Spleen (tissue), 11 donors: Measurements from ENCODE around the gene LY86. TPM values are rescaled to one million over a fixed set of nuclear protein-coding genes. Genes with fewer than 3 reads are reported as not detected.

Experiments used
- DNase-seq: peaks from one replicate; pipeline ENCODE4 v3.0.0-alpha.2; 2020
- H3K27ac ChIP-seq, 8 donors: fragments of 200-600 bp; sonication (generic) in 7 of 8; 1 replicate in 4 of 8; 2 replicates in 4 of 8; pipeline versions ENCODE4 v1.5.0 to v1.8.0; 2016 to 2021; ENCODE audit warnings: inconsistent platforms in 4 of 8, mild to moderate bottlenecking in 4 of 8, moderate library complexity in 1 of 8
- H3K27me3 ChIP-seq, 7 donors: fragments of 200-600 bp; sonication (generic) in 6 of 7; replicated peaks in 1 of 7; 1 replicate in 4 of 7; 2 replicates in 3 of 7; pipeline versions ENCODE4 v1.5.0 to v1.8.0; 2016 to 2021; ENCODE audit warnings: inconsistent platforms in 3 of 7, mild to moderate bottlenecking in 1 of 7
- H3K36me3 ChIP-seq, 6 donors: fragments of 200-600 bp; sonication (generic) in 5 of 6; 1 replicate in 4 of 6; 2 replicates in 2 of 6; pipeline versions ENCODE4 v1.5.0 to v1.8.0; 2016 to 2021; ENCODE audit warnings: inconsistent platforms in 2 of 6
- H3K4me1 ChIP-seq, 6 donors: fragments of 200-600 bp; sonication (generic) in 5 of 6; 1 replicate in 3 of 6; 2 replicates in 3 of 6; pipeline versions ENCODE4 v1.5.0 to v1.8.0; 2016 to 2021; ENCODE audit warnings: inconsistent platforms in 3 of 6
- H3K4me3 ChIP-seq, 8 donors: fragments of 200-600 bp; sonication (generic) in 7 of 8; 1 replicate in 4 of 8; 2 replicates in 4 of 8; pipeline versions ENCODE4 v1.5.0 to v1.8.0; 2016 to 2021; ENCODE audit warnings: inconsistent platforms in 4 of 8, mild to moderate bottlenecking in 4 of 8, moderate library complexity in 2 of 8
- H3K9me3 ChIP-seq, 8 donors: fragments of 200-600 bp; sonication (generic) in 7 of 8; 1 replicate in 4 of 8; 2 replicates in 4 of 8; pipeline versions ENCODE4 v1.5.0 to v1.8.0; 2016 to 2021; ENCODE audit warnings: inconsistent platforms in 4 of 8
- POLR2A ChIP-seq, 3 donors: fragments of 450-650 bp; IDR thresholded peaks; one replicate each; pipeline ENCODE4 v1.5.1; 2017; ENCODE audit warnings: antibody characterized with exemption in 3 of 3, mild to moderate bottlenecking in 1 of 3
- POLR2AphosphoS5 ChIP-seq, 3 donors: sonication (generic); formaldehyde crosslinking; IDR thresholded peaks; one replicate each; pipeline ENCODE4 v1.5.1; 2017; ENCODE audit warnings: antibody characterized with exemption in 3 of 3
- WGBS, 5 donors: extraction: QIAGEN DNeasy Blood & Tissue Kit in 3 of 5; methylation state at CpG; one replicate each; pipeline versions ENCODE4 v1.1.5 to v1.1.7; 2013 to 2018; 5-methylcytosine and 5-hydroxymethylcytosine counted together
- intact Hi-C: fragments of 100-400 bp; cut with DNase I; formaldehyde crosslinking; loops from one replicate; pipeline ENCODE4 v1.15.0; 2023; ENCODE audit warnings: low total_unique reads
- polyA plus RNA-seq, 3 donors: library from polyadenylated mRNA; stranded (reverse); fragments of 200-250 nt; gene quantifications; one replicate each; pipeline ENCODE4 v1.2.1, GENCODE V29; 2013
- total RNA-seq, 7 donors: library from RNA; depleted of rRNA in 3 of 7; stranded (reverse); fragments of >200 nt in 3 of 7; fragmentation: NEBNext Ultra II Directional in 4 of 7; extraction: Animal tissue kit (Norgen Biotek cat#: 25700) in 4 of 7; gene quantifications; one replicate each; pipeline versions ENCODE4 v1.1.0 to v1.2.1, GENCODE V29; 2016 to 2021
- TF ChIP-seq, protein P1 (sequence below), 11 experiments: fragments of 200-600 bp in 7 of 11; fragments of 450-650 bp in 4 of 11; sonication (generic) in 4 of 11; IDR thresholded peaks in 8 of 11; conservative IDR thresholded peaks in 3 of 11; 1 replicate in 7 of 11; 2 replicates in 4 of 11; pipeline versions ENCODE4 v1.4.0 to v1.8.0; 2016 to 2021; ENCODE audit warnings: antibody characterized with exemption in 11 of 11, inconsistent platforms in 4 of 11, mild to moderate bottlenecking in 1 of 11
- donor health status: healthy with polysubstance abuse.
- donor health status: DM: no; HTN: no; CAD: no; lungs with moderate emphysema.
- donor health status: DM: no; HTN: no; CAD: no.
- donor health status: Bipolar disorder and iron deficiency.
- donor health status: healthy.
- donor health status: DM: no; HTN: no; CAD: no.
- donor health status: DM: yes; HTN: yes; CAD: no.

Gene LY86
- total and polyA plus RNA-seq, 10 donors: 31.7 to 145 (median 70.2) TPM

DNA sequence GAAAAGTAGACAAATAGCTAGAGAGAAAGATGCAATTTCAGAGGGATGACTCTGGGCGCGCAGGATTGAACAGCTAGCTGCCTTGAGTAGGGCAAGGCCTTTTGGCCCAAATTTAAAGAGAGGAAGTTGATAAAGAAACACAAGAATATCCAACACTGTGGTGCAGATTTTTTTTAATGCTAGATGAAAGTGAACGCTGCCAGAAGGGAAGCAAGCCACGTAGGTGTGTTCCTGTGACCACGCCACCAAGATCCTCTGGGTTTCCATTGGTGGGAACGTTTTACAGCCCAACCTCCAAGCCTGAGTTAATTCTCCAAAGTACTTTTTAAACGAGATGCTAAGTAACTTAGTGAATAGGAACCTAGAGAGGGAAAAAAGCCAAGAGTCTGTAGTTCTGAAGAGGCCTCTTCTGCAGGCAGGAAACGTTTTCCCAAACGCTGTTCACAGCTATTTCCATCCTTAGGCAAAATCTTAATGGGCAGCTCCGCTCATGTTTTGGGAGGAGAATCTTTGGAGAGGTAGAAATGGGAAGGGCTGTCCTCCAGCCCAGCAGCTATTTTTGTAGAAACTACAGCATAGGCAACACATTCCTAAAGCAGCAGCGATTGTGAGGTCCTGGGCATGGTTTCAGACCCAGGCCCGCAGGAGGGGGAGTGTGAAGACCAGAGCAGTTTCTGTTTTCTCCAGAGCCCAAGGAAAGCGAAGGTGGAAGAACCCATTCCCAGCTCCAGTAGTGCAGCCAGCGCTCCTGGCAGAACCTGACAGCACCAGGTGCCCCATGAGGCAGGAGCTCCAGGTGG, 8.2 kb downstream of the LY86 start:
- no peak for TF ChIP-seq POLR2A (IDR thresholded peaks at IDR 0.05)
- TF ChIP-seq, protein P1, sequence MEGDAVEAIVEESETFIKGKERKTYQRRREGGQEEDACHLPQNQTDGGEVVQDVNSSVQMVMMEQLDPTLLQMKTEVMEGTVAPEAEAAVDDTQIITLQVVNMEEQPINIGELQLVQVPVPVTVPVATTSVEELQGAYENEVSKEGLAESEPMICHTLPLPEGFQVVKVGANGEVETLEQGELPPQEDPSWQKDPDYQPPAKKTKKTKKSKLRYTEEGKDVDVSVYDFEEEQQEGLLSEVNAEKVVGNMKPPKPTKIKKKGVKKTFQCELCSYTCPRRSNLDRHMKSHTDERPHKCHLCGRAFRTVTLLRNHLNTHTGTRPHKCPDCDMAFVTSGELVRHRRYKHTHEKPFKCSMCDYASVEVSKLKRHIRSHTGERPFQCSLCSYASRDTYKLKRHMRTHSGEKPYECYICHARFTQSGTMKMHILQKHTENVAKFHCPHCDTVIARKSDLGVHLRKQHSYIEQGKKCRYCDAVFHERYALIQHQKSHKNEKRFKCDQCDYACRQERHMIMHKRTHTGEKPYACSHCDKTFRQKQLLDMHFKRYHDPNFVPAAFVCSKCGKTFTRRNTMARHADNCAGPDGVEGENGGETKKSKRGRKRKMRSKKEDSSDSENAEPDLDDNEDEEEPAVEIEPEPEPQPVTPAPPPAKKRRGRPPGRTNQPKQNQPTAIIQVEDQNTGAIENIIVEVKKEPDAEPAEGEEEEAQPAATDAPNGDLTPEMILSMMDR (IDR thresholded peaks at IDR 0.05 in 8 of 11, conservative IDR thresholded peaks at IDR 0.05 in 3 of 11): no peak
- TF ChIP-seq POLR2AphosphoS5 (IDR thresholded peaks at IDR 0.05): no peak
- no peak for DNase-seq
- intact Hi-C loops: no loop called here
- Histone ChIP-seq H3K4me1 (peaks cover 27 to 76% (median 57%) of the 10 kb centered on the region in 6 donors), H3K27ac (peak overlapping the region in 6 of 8 donors; percentile 16 to 64 (median 48)), H3K9me3 (no peaks in the 10 kb centered on the region), H3K4me3 (no peak overlapping the region), H3K36me3 (peaks cover 0 to 9% (median 0%) of the 10 kb centered on the region in 6 donors), H3K27me3 (no peaks in the 10 kb centered on the region)
- 38 to 49% (median 44%) methylated on average over 14 of the region's 14 CpGs for WGBS, 5 donors

DNA sequence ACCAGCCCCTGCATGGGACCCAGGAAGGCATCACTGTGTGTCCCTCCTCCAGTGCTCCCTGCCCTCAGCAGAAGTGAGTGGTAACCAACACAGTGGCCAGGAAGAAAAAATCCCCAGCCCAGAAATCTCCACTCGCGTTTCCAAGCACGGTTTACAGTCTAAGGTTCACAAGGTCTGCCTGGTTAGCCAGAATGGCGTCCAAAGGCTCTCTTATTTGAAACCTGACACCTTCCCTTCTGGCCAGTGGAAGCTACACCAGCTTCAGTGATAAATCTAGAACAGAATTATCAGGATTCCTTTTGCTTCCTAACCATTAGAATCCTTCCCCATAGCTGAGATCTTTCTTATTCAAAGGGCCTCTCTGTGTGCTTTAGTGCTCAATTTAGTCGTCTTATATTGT, 9.2 kb downstream of the LY86 start:
- peak overlapping the region in 1 of 8 donors; percentile 64 for H3K27ac ChIP-seq
- peaks cover 26 to 67% (median 47%) of the 10 kb centered on the region in 6 donors for H3K4me1 ChIP-seq
- no peak for DNase-seq
- H3K36me3 ChIP-seq: peaks cover 0 to 9% (median 0%) of the 10 kb centered on the region in 6 donors
- H3K4me3 ChIP-seq: no peak overlapping the region
- no peaks in the 10 kb centered on the region for H3K9me3 ChIP-seq
- no peaks in the 10 kb centered on the region for H3K27me3 ChIP-seq
- WGBS, 5 donors: 84 to 95% (median 87%) methylated on average over 5 of the region's 5 CpGs
- TF ChIP-seq POLR2AphosphoS5 (IDR thresholded peaks at IDR 0.05) (no peak), POLR2A (IDR thresholded peaks at IDR 0.05) (no peak)
- TF ChIP-seq, protein P1 (IDR thresholded peaks at IDR 0.05 in 8 of 11, conservative IDR thresholded peaks at IDR 0.05 in 3 of 11): no peak
- intact Hi-C loops: no loop called here

DNA sequence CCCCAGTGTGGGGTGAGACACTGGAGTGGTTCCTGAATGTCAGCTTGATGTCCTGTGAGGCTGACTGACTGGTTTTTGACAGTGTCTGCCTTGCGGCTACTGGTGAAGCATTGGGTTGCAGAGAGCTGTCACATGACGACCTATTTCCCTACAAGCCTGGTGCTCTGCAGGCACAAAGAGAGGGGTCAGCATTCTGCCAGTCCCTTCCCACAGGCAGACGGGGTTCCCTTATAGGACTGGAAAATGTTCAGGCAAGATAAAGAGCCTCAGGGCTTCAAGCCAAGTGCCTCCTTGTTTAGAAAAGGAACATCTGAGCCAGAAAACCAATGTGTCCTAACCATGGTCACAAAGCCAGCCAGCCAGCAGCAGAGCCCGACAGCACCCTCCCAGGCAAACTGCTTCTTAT, 11.0 kb downstream of the LY86 start:
- Histone ChIP-seq H3K27ac (peak overlapping the region in 1 of 8 donors; percentile 15), H3K27me3 (no peaks in the 10 kb centered on the region), H3K36me3 (peaks cover 0 to 9% (median 0%) of the 10 kb centered on the region in 6 donors), H3K4me1 (peaks cover 14 to 49% (median 36%) of the 10 kb centered on the region in 6 donors), H3K4me3 (no peak overlapping the region), H3K9me3 (peaks cover 0 to 11% (median 10%) of the 10 kb centered on the region in 8 donors)
- 53 to 81% (median 69%) methylated on average over 3 to 4 of the region's 4 CpGs for WGBS, 5 donors
- intact Hi-C loops: no loop called here
- DNase-seq: no peak
- TF ChIP-seq POLR2A (IDR thresholded peaks at IDR 0.05) (no peak), POLR2AphosphoS5 (IDR thresholded peaks at IDR 0.05) (peak in 1 of 3 donors; percentile 41)
- TF ChIP-seq, protein P1 (IDR thresholded peaks at IDR 0.05 in 8 of 11, conservative IDR thresholded peaks at IDR 0.05 in 3 of 11): no peak

DNA sequence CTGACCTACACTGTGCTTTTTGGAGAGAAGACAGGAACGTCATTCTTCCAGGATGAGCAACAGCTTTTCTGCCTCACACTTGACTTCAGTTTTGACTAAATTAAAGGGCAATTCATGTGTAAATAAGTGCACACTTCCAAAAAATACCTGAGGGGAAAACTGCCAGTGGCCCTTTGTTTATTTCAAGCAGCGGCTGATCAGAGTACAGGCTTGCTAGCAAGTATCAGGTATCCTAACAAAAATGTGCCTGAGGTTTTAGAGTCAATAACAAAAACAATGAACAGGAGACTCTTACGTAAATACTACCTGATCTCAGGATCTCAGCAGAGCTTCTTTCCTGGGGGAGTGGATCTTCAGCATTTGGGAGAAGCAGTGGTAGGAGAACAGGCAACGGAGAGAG, 12.4 kb downstream of the LY86 start:
- TF ChIP-seq, protein P1 (IDR thresholded peaks at IDR 0.05 in 8 of 11, conservative IDR thresholded peaks at IDR 0.05 in 3 of 11): no peak
- no peak for TF ChIP-seq POLR2AphosphoS5 (IDR thresholded peaks at IDR 0.05)
- TF ChIP-seq POLR2A (IDR thresholded peaks at IDR 0.05): no peak
- Histone ChIP-seq H3K27me3 (no peaks in the 10 kb centered on the region), H3K4me3 (no peak overlapping the region), H3K36me3 (peaks cover 0 to 16% (median 0%) of the 10 kb centered on the region in 6 donors), H3K4me1 (peaks cover 9 to 38% (median 31%) of the 10 kb centered on the region in 6 donors), H3K27ac (no peak overlapping the region), H3K9me3 (peaks cover 0 to 20% (median 11%) of the 10 kb centered on the region in 8 donors)
- intact Hi-C loops: no loop called here
- WGBS, 5 donors: 66 to 84% (median 78%) methylated on average over 4 of the region's 4 CpGs
- no peak for DNase-seq
